Stimulated activated CD4-positive, alpha-beta T cell treated with anti-CD3 and anti-CD28 coated beads, Interleukin-1b, Interleukin-23, amount 100 ng/mL, for 1 hour (primary cell): ENCODE data around the gene ZNF436.
"Not testable (repeated sequence)": the region's sequence is repeated elsewhere in the genome, so short reads cannot be mapped to it uniquely, and the experiment has no call there.

Experiments used
- DNase-seq, 2 donors: peaks; one replicate each; pipeline ENCODE4 v3.0.0-alpha.2; 2020; ENCODE audit warnings: low read depth in 2 of 2

The ZNF436 gene

GRCh38 chr1:23310280-23310679 lies 59.4 kb downstream of the ZNF436 start:
- not testable (repeated sequence) for DNase-seq
